K562 (cell line): ENCODE measurements around the gene ZNHIT2. TPM values are rescaled to one million over a fixed set of nuclear protein-coding genes. Genes with fewer than 3 reads are reported as not detected.

Experiments
- CREB1 ChIP-seq, 2 experiments: sonication (generic) in 1 of 2; formaldehyde crosslinking in 1 of 2; IDR thresholded peaks; 2 replicates each; pipeline versions ENCODE4 v1.6.1 to v1.8.0; 2012 to 2022; ENCODE audit warnings: inconsistent platforms in 1 of 2, mild to moderate bottlenecking in 1 of 2, missing genetic modification reagents in 1 of 2, moderate library complexity in 1 of 2
- EHMT2 ChIP-seq: fragments of 450-650 bp; IDR thresholded peaks from 2 replicates; pipeline ENCODE4 v1.6.1; 2018; ENCODE audit warnings: antibody characterized with exemption
- ELF1 ChIP-seq: fragments of 200-800 bp; sonication (Bioruptor generic); IDR thresholded peaks from 2 replicates; pipeline ENCODE4 v1.6.1; 2016; ENCODE audit warnings: missing genetic modification characterization, missing compliant biosample characterization
- GATAD2B ChIP-seq: fragments of 450-650 bp; IDR thresholded peaks from 2 replicates; pipeline ENCODE4 v1.6.1; 2017; ENCODE audit warnings: mild to moderate bottlenecking, borderline replicate concordance
- IFI16 ChIP-seq: fragments of 250-450 bp; sonication (Bioruptor Pico); IDR thresholded peaks from 2 replicates; pipeline ENCODE4 v2.1.2; 2022; ENCODE audit warnings: mild to moderate bottlenecking, inconsistent platforms
- KLF13 ChIP-seq: fragments of 450-650 bp; IDR thresholded peaks from 2 replicates; pipeline ENCODE4 v1.6.1; 2016; ENCODE audit warnings: missing genetic modification characterization, low read depth, mild to moderate bottlenecking, missing compliant biosample characterization, moderate library complexity, borderline replicate concordance
- MEIS2 ChIP-seq: fragments of 450-650 bp; IDR thresholded peaks from 2 replicates; pipeline ENCODE4 v1.6.1; 2014; ENCODE audit warnings: mild to moderate bottlenecking; ENCODE audit not compliant: partially characterized antibody
- NRF1 ChIP-seq, 2 experiments: fragments of 450-650 bp; IDR thresholded peaks in 1 of 2; conservative IDR thresholded peaks in 1 of 2; 2 replicates each; pipeline ENCODE4 v1.6.1; 2014; ENCODE audit warnings: mild to moderate bottlenecking in 2 of 2
- RBM17 ChIP-seq: fragments of 200-400 bp; formaldehyde crosslinking; IDR thresholded peaks from 2 replicates; pipeline ENCODE4 v1.6.1; 2017; ENCODE audit warnings: low read depth, mild to moderate bottlenecking, low read length, borderline replicate concordance
- RREB1 ChIP-seq: fragments of 250-450 bp; sonication (Bioruptor Pico); IDR thresholded peaks from 2 replicates; pipeline ENCODE4 v1.4.0; 2020
- TAL1 ChIP-seq: fragments of 450-650 bp; IDR thresholded peaks from 2 replicates; pipeline ENCODE4 v1.6.1; 2016; ENCODE audit warnings: mild to moderate bottlenecking
- U2AF2 ChIP-seq: fragments of 200-400 bp; formaldehyde crosslinking; optimal IDR thresholded peaks from 2 replicates; pipeline ENCODE3; 2017; ENCODE audit warnings: low read depth, mild to moderate bottlenecking, low read length
- XRCC5 ChIP-seq: fragments of 200-400 bp; formaldehyde crosslinking; IDR thresholded peaks from 2 replicates; pipeline ENCODE4 v1.6.1; 2017; ENCODE audit warnings: low read depth, mild to moderate bottlenecking, low read length
- ZNF140 ChIP-seq: fragments of 250-450 bp; sonication (Bioruptor Pico); IDR thresholded peaks from 2 replicates; pipeline ENCODE4 v1.8.0; 2021; ENCODE audit warnings: moderate library complexity, mild to moderate bottlenecking, inconsistent platforms
- polyA plus RNA-seq, 8 experiments: library from polyadenylated mRNA; depleted of rRNA in 4 of 8; stranded (reverse) in 5 of 8; unstranded in 3 of 8; fragments of >200 nt; fragmentation: Nextera tagmentation in 2 of 8; fragmentation: Illumina TruSeq in 1 of 8; extraction: Ambion mirVana in 2 of 8; extraction: Trizol in 1 of 8; gene quantifications; 2 replicates each; pipeline versions ENCODE4 v1.2.1 to v1.2.3, GENCODE V29; 2011 to 2014; ENCODE audit warnings: inconsistent platforms in 1 of 8, missing spikeins in 1 of 8
- total RNA-seq, 7 experiments: library from RNA; depleted of rRNA in 6 of 7; stranded (reverse); fragments of >200 nt in 6 of 7; fragmentation: Illumina TruSeq in 2 of 7; extraction: Trizol in 2 of 7; gene quantifications; 2 replicates each; pipeline versions ENCODE4 v1.2.1 to v1.2.3, GENCODE V29; 2011 to 2021; ENCODE audit warnings: low replicate concordance in 1 of 7
- TF ChIP-seq, protein P1 (sequence below): fragments of 450-650 bp; IDR thresholded peaks from 2 replicates; pipeline ENCODE4 v1.6.1; 2016; ENCODE audit warnings: antibody characterized with exemption
- TF ChIP-seq, protein P2 (sequence below): sonication (generic); formaldehyde crosslinking; IDR thresholded peaks from 2 replicates; pipeline ENCODE4 v1.9.0; 2022; ENCODE audit warnings: mild to moderate bottlenecking, missing genetic modification reagents
- TF ChIP-seq, protein P3 (sequence below): sonication (generic); formaldehyde crosslinking; IDR thresholded peaks from 2 replicates; pipeline ENCODE4 v1.4.0; 2020; ENCODE audit warnings: mild to moderate bottlenecking, missing genetic modification reagents

ZNHIT2 gene
- total and polyA plus RNA-seq, 9 of the 15 experiments (the other 6 are each of a cell fraction or from before 2014, with no cell fraction given) = 0.08 to 39.0 (median 2.5) TPM

GRCh38 chr11:65112546-65113360, 4.7 kb downstream of the ZNHIT2 start (continued):
- TF ChIP-seq, protein P1, sequence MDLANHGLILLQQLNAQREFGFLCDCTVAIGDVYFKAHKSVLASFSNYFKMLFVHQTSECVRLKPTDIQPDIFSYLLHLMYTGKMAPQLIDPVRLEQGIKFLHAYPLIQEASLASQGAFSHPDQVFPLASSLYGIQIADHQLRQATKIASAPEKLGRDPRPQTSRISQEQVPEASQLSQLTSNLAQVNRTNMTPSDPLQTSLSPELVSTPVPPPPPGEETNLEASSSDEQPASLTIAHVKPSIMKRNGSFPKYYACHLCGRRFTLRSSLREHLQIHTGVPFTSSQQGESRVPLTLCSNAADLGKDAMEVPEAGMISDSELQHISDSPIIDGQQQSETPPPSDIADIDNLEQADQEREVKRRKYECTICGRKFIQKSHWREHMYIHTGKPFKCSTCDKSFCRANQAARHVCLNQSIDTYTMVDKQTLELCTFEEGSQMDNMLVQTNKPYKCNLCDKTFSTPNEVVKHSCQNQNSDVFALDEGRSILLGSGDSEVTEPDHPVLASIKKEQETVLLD = 0 out of 2 replicates have a peak, but pooled peaks have one; percentile 25
- TF ChIP-seq IFI16 (CRISPR knock-in tag) (no peak), NRF1 (conservative IDR thresholded peaks at IDR 0.05 in 1 of 2, IDR thresholded peaks at IDR 0.05 in 1 of 2) (peak; percentile 34 to 53; a peak in 3 of 4 replicates), TAL1 (no peak), U2AF2 (no peak), XRCC5 (peak; percentile 72; the same call in 1 of the 2 replicates), RREB1 (CRISPR knock-in tag) (no peak), GATAD2B (peak; percentile 100), RBM17 (no peak), EHMT2 (no peak), MEIS2 (peak; percentile 17), ZNF140 (CRISPR knock-in tag) (no peak), KLF13 (no peak), ELF1 (tag) (peak; percentile 26; the same call in 1 of the 2 replicates), CREB1 (IDR thresholded peaks at IDR 0.05) (peak; percentile 15; the same call in 1 of the 2 replicates), CREB1 (CRISPR knock-in tag; IDR thresholded peaks at IDR 0.05) (peak; percentile 79)
- TF ChIP-seq, protein P2, sequence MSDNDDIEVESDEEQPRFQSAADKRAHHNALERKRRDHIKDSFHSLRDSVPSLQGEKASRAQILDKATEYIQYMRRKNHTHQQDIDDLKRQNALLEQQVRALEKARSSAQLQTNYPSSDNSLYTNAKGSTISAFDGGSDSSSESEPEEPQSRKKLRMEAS = peak; percentile 51
- TF ChIP-seq, protein P3, sequence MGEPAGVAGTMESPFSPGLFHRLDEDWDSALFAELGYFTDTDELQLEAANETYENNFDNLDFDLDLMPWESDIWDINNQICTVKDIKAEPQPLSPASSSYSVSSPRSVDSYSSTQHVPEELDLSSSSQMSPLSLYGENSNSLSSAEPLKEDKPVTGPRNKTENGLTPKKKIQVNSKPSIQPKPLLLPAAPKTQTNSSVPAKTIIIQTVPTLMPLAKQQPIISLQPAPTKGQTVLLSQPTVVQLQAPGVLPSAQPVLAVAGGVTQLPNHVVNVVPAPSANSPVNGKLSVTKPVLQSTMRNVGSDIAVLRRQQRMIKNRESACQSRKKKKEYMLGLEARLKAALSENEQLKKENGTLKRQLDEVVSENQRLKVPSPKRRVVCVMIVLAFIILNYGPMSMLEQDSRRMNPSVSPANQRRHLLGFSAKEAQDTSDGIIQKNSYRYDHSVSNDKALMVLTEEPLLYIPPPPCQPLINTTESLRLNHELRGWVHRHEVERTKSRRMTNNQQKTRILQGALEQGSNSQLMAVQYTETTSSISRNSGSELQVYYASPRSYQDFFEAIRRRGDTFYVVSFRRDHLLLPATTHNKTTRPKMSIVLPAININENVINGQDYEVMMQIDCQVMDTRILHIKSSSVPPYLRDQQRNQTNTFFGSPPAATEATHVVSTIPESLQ (CRISPR knock-in tag) = 0 out of 2 replicates have a peak, but pooled peaks have one; percentile 29
